CD4-positive, alpha-beta T cell treated with Interleukin-6 at 100 ng/mL for 8 hours (primary cell): Measurements from ENCODE around the gene ADIPOR2.

Experiments
- DNase-seq: peaks from one replicate; pipeline ENCODE4 v3.0.0-alpha.2; 2020; ENCODE audit warnings: mixed read lengths, low spot score

The ADIPOR2 gene

DNA sequence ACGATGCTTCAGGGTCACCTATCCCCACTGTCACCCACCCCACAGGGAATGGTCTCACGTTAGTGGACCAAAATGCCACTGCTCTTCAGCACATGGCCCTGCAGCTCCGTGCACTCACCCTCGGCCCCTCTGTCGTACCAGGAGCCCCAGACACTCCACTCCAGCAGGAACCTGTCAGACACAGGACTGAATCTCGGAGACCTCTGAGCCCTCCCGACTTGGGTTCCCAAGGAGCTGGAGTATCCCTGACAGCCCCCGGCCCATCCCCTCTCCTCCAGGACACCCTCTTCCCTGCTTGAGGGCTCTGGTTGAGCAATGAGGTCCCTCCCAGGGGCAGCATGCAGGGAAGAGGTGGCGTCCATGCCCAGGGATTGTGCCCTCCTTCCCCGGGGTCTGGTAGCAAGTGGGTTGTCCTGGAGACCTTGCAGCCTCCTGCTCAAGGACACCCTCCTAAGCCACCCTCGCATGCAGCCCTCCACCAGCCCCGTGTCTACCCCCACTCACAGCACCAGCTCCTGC, 109.1 kb downstream of the ADIPOR2 start:
- DNase-seq, result no peak

DNA sequence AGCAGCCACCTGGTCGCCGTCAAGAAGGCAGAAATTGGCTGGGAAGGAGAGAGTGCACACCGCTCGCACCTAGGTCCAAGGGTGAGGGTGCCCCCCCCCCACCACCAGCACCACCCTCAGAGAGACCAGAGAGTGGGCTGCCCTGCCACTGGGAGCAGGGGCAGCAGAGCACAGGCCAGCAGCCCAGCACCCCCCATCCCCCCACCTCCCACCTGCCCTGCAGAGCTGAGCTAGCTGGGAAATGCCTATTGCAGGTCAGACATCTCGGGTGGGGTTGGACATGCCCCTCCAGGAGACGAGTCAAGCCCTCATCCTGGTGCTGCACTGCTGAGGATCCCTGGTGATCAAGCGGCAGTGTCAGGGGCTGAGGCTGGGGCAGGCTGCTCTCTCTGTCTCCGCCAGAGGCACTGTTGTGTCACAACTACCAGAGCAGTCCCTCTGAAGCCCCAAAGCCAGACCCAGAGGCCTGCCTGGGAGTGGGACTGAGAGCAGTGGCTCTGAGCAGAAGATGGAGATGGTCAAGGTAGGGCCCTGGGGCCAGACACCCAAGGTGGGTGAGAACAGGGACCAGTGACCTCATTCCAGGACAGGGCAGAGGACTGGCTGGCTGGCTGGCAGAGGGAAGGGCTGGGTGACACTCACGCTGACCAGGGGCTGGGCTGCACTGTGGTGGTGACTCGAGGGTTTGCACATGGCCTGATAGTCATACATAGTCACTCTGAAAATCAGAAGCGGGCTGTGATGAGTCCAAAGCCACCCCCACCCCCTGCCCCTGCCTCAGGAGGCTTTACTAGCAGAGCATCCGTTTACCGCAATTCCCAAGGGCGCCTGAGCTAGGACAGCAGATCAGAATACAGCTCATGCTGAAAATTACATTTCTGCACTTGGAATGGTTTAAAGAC, 109.8 kb downstream of the ADIPOR2 start:
- peak; percentile 37 for DNase-seq

DNA sequence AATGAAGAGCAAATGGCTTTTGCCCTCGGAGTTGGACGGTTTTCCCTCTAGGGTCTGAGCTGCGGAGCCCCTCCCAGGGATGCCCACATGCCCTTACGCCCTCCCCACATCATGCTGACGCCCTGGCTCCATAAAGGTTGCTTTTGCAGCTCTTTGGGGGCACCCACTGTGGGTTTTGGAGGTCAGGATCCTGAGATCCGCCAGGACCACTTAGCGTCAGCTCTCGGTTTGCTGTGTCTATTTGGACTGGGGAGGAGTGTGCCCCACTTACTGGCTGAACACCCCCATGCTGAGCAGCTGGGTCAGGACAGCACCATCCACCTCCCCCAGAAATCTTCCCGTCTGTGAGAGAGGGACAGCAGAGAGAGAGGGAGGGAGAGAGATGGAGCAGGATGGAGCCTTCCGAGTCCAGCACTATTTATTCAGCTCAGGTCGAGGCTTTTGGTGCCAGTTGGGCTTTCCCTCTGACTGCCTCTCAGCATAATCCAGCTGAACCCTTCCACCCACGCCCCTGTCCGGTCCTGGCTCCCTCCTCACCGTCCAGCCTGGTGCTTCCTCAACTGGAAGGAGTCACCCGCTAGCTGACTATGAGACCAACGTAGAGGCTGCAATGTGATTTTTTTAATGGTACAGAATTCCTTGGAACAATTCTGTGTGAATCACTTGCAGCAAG, 110.6 kb downstream of the ADIPOR2 start:
- no peak for DNase-seq

DNA sequence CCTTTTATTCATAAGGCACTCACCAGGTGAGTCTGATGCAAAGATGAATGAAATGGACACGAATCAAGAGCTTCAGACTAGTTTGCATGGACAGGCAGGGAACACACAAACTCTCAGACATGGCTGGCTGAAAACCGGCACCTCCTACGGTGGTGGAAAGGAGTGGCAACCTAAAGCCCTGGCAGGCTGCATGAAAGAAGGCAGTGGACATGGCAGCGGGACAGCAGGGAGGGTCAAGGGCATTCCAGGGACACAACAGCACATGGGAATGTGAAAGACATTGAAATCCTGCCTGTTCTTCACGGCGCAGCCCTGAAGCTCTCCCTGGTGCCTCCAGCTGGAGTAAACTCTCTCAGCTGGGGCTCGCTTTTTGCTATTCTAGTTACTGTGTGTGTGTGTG, 112.9 kb downstream of the ADIPOR2 start:
- no peak for DNase-seq

DNA sequence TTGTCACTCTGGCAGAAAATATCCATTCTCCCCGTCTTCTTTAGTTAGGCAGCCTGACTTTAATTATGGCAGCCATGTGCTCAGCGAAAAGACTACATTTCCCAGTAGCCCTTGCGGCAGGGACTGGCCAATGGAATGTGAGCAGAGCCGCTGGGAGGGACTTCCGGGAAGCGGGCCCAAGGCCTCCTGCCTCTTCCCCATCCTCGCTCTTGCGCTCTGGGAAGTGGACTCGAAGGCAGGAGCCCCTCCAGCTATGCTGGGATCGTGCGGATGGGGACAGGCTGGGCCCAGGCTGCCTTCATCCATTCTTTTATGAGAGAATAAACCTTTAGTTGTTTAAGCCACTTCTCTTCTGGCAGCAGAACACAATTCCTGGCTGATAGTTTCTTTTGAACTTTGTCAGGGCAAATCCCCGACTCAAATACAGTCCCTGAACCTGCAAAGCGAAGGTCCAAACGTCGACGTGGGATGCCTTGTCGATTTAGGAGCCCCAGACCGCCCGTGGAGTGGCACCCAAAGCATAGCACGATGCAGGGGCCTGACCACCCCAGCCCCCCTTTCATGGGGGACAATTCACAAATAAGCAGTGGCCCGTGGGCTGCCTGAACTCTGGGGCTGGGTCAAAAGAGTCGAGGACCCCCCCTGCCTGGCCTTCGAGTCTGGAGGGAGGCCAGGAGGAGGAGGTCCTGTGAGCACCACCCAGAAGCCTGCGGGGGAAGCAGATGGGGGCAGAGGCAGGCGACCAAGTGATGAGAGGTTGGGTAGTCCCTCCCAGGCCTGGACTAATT, 113.9 kb downstream of the ADIPOR2 start:
- peak; percentile 87 for DNase-seq

DNA sequence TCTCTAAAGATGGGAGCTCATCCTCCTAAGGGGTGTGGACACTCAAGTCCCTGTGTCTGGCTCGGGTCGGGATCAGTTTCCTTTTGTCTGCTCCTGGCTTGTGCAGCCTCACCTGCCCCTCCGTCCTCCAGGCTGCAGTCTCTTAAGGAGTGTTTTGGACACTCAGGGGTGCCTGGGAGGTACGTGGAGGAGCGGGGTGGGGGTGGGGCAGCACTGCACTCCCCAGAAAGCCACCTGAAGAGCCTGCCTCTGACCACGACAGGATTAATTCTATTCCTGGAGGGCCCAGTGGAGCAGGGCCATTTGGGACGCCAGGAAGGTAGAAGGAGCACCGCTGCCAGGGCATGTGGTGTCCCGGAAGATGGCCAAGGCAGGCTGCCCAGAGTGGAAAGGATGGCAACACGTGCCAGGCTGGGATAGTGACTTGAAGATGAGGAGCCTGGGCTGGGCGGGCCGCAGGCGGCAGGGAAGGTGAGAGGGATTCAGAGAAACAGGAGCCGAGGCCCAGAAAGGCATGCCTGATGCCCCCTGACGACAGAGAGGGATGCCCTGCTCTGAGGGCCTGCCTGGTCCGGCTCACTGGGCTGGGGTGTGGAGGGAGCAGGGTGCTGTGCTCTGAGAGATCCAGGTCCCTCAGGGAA, 114.7 kb downstream of the ADIPOR2 start:
- DNase-seq, result no peak

DNA sequence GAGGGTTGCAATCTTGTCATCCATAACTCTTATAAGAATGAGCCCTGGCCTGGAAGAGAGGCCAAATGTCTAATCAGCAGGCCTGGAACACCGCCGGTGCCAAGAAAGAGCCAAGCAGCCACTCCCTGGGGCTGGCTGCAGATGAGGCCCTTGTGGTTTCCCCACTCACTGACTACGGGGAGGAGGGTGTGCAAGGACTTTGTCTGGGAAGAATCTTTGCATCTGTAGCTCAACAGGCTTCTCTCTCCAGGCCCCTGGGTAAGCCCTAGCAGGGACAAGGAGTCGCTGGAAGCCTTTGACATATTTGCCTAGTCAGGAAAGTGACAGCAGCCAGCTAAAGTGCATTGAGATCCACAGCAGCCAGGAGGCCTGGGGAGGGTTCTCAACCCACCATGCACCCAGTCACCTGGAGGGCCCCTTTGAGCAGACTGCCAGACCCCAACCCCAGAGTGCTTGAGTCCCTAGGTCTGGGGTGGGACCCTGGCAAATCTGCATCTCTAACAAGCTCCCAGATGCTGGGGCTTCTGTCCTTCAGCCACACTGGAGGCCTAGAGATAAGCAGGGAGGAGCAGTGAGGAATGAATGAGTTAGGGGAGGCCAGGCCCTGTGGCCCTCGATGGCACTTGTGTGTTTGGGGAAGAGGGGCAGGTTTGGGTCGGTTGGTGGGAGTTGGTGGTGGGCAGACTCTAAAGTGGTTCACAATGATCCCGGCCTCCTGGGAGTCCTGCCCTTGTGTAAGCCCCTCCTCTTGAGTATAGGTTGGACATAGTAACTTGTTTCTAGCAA, 115.6 kb downstream of the ADIPOR2 start:
- DNase-seq, result no peak

DNA sequence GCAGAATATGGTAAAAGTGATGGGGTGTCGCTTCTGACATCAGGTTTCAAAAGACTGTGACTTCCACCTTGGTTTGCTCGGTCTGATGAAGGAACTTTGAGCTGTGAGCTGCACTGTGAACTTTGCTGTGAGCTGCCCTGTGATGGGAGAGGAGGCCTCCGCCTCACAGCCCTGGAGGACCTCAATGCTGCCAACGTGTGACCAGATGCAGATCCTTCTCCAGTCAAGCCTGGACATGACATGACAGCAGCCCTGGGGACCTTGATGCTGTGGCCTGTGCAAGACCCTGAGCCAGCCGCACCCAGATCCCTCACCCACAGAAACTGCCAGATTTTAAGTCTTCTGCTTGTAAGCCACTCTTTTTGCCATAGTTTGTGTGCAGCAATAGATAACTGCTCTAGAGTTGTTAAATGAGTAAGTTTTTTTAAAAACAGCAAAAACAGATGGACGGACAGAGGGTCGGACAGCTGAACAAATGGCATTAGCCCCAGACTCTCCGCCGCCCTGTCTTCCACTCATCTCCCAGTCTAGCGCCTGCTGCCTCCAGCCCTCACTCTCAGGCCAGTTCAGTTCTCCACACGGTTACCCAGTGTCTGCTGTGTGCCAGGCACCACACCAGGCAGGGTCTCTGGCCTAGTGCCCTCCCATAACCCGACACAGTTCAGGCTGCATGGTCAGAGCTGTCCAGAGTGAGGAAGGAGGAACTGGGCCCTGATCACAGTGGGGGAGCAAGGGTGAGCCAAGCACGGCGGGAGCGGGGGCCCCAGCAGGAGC, 116.4 kb downstream of the ADIPOR2 start:
- no peak for DNase-seq

DNA sequence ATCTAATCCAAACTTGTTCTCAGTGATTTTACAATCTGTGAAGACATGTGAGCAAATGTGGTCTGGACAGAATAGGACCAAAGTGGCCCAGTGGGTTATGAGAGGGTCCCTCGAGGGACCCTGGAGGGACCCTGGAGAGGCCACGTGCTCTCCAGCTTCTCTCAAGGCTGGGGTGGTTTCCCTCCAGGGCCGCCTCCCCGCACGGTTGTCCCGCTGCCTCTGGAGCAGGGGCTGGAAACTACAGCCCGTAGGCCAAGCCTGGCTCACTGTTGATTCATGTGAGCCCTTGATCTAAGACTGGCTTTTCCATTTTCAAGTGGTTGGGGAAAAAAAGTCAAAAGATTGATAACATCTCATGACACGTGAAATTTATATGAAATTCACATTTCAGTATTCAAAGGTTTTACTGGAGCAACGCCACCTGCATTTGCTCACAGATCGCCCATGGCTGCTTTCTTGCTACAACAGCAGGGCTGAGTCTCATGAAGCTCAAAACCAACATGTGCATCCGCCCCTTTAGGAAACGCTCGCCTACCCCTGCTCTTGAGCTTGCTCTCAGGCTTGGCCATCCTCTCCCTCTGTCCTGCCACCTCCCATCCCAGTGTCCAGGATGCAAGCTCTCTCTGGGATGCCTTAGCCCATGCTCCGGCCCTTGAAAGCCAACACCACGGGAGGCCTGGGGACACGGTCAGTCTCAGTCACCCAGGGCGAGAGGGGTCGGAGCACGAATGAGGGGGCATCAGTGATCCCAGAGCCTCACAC, 117.3 kb downstream of the ADIPOR2 start:
- no peak for DNase-seq

DNA sequence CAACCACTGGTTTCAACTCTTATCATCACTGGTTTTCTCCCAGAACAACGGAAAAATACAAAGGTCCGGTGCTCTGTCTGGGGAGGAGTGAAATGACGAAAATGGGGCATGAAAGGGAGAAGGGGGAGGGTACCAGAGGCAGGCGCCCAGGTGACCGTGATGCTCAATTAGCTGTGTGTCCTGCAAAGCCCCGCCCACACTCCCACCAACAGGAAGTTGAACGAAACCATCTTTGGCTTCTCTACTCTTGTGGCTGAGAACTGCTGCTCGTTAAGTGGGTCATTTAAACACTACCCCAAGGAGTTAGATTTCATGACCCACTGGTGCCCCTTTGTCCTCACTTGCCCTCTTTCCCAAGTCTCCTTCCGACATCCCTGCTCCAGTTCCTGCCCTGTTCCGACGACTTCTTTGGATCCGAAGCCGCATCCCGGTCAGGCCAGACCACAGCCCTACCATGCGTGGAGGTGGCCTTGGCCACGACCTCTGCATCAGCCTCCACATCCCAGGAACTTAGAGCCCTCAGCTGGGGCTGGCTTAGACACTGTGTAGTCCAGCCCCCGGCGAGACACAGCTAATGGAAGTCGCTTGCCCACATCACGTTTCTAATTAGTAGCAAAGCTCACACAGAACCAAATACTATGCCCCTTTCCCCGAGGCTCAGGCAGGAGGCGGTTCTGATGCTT, 118.1 kb downstream of the ADIPOR2 start:
- no peak for DNase-seq

DNA sequence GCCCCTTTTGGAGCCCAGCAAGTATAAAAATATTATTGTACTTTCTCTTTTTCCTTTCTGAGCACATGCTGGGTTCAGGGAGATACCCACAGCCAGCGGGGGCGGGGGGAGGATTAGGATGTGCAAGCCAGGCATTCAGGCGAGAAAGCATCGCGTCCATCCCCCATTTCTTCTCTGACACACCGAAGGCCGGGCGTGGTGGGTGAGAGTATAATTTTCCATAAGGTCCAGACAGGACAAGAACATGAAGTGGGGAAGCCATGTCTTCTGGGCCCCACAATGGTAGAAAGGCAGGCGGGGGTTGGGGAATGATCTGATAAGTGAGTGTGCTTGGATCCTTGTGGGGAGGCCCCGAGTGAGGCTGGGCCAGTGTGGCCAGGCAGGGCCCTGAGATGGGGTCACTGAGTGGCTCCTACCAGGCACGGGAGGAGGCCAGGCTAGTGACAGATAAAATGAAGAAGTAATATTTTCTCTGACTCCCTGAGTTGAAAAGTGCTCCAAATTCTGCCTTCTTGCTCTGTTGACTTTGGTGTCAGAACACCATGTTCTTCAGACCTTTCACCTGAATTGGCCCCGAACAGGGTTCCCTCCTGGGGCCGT, 118.8 kb downstream of the ADIPOR2 start:
- no peak for DNase-seq

DNA sequence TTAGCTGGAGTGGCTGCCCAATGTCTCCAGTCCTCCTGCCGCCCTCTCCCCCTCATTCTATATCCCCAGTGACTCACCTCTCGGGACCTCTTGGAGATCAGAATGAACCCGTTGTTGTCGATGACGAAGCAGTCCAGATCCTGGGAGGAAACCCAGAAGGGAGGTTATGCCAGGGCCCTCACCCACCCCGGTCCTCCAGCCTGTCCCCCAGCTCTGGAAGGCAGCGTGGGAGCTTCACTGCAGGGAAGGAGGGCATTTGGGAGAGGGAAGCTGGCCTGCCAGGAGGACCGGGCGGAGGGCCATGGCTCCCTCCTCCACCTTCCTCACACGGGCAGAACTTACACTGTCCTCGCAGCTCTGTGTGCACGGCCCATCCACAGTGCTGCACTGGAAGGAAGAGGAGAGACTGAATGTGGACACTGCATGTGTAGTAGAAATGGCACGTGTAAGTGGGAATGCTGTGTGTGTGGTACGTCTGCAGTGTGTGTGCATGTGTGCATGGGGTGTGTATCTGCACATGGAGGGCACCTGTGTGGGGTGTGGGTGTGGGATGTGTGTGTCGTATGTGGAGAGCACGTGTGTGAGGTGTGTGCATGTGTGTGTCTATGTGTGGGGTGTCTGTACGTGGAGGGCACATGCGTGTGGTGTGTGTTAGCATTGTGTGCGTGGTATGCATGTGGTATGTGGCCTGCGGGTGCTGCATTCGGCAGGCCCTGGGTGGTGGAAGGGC, 119.5 kb downstream of the ADIPOR2 start:
- no peak for DNase-seq

DNA sequence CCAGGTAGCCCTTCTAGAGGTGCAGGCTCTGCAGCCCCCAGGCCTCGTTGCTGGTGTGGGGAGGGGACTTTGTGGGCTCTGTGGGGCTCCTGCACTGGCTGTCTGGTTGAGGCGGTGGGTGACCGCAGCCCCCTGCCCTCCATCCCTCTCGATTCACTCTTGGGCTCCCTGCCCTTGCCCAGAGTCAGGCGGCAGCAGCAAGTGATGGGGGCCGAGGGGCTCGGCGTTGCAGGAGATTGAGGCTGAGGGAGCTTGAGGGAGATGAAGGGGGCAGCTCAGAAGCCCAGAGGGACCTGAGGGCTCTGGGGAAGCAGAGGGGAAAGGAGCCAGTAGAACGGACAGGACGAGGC, 120.0 kb downstream of the ADIPOR2 start:
- DNase-seq, result no peak

DNA sequence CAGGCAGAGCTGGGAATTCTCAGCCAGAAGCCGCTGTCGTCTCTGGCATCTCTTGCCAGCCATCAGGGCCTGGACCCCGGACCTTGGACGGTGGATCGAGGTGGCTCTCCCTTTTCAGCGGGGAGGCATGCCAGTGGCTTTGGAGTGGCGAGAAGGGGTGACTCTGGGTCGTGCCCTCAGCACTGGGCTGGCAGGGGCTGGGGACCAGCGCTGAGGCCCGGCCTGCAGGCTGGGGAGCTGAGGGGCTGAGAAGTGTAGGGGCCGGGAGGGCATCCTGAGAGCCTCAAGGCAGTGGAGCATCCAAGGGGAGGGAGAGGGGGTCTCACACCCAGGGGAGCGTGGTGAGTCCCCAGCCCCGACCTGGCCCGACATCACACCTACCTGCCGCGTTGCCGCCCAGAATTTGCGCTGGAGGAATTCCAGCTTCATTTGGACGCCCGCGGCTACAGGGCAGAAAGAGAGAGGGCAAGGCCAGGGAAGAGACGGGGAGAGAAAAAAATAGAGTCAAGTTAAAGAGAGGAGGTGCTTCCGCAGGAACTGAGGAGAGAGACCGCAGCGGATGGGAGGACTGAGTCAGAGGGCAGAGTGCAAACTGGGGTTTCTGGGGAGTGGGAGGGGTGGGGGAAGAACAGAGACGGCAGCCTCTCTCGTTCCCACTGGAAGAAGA, 120.5 kb downstream of the ADIPOR2 start:
- DNase-seq, result peak; percentile 44

DNA sequence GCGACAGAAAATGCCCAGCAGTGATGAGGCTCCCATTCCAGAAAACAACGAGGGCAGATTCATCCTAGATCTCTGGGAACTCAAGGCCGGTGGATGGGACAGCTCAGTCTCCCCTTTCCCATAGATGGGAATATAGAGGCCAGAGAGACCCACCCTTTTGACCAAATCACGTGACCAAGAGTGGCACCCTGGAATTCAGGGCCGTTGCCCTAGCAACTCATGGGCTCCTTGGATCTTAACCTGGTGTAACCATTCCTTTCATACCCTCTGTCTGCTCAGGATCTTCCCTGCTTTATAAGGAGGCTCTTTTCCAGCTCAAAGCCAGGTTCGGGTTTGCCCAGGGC, 121.0 kb downstream of the ADIPOR2 start:
- DNase-seq, result no peak

DNA sequence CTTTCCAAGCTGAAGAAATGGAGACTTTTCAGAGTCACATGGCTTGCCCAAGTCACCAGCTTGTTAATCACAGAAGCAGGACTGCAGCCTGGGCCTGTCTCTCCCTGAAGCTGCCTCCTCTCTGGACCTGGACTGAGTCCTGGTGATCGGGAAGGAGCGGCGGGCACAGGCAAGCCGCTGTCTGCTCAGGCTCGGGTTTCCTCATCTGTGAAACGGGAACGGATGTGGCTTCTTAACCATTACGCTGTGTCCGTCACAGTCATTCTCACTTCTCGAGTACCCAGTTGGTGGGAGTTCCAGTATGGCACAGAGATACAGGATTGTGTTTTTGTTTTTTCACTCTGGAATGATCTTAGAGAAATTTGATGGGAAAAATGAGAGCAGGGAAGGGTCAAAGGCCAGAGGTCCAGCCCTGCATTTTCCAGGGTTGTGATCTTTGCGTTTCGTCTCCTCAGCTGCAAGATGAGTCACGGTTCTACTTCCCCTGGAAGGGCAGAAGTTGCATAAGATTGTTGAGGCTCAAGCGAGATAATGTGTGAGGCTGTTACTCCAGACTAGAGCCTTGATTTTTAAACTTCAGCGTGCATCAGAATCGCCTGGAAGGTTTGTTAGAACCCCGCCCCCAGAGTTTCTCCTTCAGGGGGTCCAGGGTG, 121.9 kb downstream of the ADIPOR2 start:
- DNase-seq, result no peak

DNA sequence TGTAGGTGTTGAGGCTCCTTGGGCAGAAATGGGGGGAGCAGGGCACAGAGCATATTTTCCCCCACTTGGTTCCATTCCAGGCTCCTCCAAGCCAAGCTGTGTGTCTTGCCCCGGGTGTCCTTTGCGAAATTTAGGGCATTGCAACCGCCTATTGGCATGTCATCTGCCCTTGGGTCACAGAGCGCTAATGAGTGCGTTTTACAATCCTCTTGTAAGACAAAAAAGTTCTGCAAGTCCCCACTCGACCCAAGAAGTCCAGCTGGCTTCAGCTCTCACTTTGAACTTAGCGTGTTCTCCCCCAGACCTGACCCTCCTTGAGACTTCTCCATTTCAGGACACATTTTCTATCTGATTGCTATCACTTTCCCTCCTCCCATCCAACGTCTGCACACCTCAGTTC, 123.4 kb downstream of the ADIPOR2 start:
- no peak for DNase-seq
